Esophagus mucosa (tissue), 1 donor: ENCODE results near the gene ASPG. TPM values are rescaled to one million over a fixed set of nuclear protein-coding genes. Genes with fewer than 3 reads are reported as not detected.

Experiments
- ATAC-seq: fragments of 200-7000 bp; cut with Tn5 transposase; one replicate; pipeline ENCODE4 v1.9.1; 2020
- total RNA-seq: library from RNA; stranded (reverse); gene quantifications from one replicate; pipeline ENCODE4 v1.2.4, GENCODE V29; 2023
- donor health status: DM: yes; HTN: yes; CAD: no.

Gene ASPG
- total RNA-seq, 1 donor from 2014 or later: 59.2 TPM

- peak; percentile 53 for ATAC-seq
These were observed 20.4 kb downstream of the ASPG start for GRCh38 chr14:104105822-104106470.

DNA sequence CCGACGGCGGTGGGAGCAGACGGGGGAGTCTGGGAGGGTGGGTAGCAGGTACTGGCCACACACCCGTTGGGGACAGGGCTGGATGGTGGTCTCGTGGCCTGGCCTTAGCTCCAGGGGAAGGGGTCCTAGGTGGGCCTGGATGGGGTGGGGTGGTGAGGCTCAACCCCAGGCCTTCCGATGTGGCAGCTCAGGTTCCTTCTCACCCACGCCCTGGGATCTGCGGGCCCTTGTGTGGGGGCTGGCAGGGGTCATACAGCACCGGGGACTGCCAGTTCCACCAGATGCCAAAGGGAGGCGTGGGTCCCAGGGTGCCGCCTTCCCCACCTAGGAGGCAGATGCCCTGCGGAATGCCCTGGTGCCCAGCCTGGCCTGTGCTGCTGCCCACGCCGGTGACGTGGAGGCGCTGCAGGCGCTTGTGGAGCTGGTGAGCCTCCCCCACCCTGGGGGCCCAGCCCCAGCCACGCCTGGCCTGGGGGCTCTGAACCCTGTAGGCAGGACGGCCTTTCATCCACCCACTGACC, 21.0 kb downstream of the ASPG start:
- ATAC-seq: no peak

DNA sequence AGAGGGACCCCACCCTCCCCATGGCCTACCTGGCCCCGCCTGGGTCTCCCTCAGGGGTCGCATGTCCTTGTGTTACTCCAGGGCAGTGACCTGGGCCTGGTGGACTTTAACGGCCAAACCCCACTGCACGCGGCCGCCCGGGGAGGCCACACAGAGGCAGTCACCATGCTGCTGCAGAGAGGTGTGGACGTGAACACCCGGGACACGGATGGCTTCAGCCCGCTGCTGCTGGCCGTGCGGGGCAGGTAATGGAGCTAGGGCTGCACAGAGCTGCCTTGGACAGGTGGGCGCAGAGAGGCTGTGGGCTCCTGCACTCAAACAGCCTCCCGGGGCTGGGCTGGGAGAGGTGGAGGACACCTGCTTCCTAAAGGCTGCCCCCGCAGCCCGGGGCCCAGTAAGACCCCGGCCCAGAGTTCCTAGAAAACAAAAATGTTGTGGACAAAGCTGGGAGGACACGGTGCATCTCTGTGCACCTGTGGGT, 21.6 kb downstream of the ASPG start:
- no peak for ATAC-seq

GRCh38 chr14:104107611-104108569, 22.4 kb downstream of the ASPG start:
- ATAC-seq: peak; percentile 68

GRCh38 chr14:104108570-104109541, 23.4 kb downstream of the ASPG start:
- no peak for ATAC-seq

GRCh38 chr14:104109731-104110361, 24.3 kb downstream of the ASPG start:
- ATAC-seq: no peak

- ATAC-seq: no peak
These were observed 25.1 kb downstream of the ASPG start for GRCh38 chr14:104110491-104111209.

DNA sequence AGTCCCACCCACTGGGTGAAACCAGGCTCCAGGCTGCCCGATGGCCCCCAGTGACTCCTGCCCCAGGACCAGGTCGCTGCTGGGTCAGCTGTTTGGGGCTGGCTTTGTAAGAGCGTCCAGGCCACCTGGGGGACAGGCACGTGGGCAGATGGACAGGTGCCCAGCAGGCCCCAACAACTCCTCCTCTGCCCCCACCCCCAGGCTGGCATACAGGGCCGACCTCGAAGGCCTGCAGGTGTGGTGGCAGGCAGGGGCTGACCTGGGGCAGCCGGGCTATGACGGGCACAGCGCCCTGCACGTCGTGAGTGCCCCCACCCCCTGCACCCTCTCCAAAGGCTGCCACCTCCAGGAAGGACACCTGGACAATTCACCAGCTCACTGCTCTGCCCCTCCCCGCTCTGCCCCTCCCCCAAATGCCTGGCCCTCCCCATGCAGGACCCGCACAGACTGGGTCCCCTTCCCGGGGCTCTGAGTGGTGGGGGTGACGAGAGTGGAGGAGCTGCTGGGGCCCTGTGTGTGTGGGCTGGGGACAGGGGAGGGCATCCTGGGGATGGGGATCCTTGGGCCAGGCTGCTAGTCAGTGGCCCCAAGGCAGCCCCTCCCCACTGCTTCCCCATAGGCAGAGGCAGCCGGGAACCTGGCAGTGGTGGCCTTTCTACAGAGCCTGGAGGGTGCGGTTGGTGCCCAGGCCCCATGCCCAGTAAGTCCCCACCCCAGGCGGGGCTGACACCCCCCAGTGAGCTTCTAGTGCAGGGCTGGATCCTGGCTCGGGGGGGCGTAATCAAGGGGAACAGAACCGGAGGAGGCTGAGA, 26.0 kb downstream of the ASPG start:
- ATAC-seq: no peak

DNA sequence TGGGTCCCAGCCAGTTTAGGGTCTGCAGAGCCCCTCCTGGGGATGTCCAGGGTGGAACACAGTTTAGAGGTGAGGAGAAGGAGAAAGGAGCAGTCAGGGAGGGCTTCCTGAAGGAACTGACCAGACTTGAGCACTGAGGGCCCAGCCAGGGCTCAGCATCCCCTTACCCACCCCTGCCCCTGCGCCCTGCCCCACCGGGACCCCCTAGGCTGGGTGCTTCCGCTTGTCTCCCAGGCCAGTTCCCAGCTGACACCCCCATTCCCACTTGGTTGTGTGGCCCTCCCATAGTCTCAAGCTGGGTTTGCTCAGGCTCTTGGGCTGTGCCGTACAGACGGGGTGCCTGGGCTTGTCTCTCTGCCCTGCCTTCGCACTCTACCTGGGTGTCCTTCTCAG, 26.6 kb downstream of the ASPG start:
- no peak for ATAC-seq

- ATAC-seq: no peak
These were observed 27.4 kb downstream of the ASPG start for GRCh38 chr14:104112609-104113571.

DNA sequence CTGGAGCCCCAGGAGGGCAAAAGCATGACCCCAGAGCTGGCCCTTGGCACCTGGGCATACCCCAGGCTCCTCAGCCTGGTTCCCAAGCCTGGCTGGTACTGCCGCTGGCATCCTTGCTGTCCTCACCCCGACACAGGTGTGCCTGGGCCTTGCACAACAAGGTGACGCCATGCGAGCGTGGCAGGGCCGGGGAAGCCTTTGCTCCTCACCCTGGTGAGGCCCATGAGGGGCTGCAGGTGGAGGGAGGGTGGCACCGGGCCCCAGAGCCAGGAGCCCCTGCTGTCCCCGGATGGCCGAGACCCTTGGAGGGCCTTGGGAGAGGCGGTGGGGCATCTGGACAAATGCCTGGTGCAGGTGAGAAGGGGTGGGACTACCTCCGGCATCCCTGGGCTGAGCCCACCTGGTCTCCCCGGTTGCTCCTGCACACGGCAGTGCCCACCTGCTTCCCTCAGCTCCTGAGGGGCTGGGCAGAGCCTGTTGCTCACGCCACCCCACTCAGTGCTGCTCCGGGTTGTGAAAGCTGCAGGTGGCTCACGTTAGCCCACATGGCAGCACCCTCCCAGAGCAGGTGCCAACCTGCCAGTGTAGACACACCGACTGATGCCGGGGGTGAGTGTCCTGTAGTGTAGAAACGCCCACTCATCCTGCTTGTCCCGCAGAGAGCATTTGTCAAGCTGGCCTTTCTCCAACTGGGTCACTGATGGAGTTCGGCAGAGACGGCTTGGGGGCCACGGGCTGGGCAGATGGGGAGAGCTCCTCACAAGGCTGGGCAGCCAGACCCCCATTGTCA, 28.3 kb downstream of the ASPG start:
- peak; percentile 51 for ATAC-seq

DNA sequence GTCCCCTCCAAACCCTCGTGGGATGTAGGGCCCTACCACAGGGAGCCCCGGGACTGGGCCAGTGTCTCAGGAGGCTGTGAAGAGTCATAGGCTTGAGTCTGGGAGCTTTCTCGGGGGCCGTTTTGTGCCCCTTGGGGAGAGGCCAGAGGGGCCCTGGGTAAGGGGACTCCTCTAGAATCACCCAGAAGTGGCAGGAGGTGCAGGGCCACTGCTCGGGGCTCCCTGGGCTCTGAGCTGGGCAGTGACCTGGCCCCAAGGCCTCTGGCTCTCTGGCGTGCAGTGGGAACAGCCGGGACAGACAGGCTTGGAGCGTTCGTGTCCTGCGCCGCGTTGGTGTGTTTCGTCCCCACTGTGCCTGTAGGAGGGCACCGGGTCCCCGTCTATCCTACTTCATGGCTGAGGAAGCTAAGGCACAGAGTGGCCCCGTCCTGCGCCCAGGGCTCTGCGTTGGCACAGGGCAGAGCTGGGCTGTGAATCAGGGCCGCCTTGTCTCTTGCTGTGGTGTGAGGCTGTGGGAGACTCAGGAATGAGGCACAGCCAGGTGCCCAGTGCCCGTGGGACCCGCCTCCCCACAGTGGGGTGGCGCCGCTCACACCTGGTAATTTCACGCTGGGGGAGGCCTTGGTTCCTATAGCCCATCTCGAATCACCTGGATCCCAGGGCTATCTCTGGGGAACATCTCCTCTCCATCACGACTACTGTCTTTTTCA, 29.1 kb downstream of the ASPG start:
- ATAC-seq: no peak

DNA sequence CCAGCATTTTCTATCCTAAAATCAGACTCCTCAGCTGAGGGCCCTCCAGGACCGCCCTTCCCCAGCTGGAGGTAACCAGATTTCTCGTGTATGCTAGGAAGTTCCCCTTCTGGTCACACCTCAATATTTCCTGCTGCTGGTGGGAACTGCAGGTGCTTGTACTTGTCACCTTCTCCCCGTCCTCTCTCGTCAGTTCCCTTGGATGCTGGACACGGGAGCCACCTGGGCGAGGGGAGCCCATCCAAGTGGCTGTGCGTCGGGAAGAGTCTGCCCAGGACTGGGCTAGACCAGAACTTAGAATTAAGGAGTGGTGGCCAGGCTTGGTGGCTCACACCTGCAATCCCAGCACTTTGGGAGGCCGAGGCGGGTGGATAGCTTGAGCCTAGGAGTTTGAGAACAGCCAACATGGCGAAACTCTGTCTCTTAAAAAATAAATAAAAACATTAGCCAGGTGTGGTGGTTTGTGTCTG, 29.7 kb downstream of the ASPG start:
- no peak for ATAC-seq

DNA sequence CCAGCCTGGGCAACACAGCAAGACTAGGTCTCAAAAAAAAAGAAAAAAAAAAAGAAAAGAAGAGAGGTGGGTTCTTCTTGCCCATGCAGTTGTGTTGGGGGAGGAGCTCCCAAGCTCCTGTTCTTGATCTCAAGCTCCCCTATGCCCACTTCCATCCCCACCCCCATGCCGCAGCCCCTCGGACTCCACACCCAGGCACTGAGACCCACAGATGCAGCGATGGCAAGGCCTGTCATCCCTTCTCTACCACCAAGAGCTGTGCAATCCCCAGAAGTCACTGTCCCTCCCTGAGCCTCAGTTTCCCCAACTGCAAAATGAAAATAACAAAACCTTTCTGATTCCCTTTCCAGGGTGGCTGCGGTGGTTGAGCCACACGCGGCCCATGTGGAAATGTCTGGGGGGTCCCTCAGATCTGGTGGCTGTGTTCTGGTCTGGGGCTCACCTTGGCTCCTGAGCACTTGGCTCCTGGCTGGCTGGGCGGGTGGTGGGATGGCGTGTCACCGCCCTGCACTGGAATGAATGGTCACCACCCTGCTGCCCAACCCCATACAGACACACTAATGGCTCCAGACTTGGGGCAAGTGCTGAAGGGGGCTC, 30.3 kb downstream of the ASPG start:
- no peak for ATAC-seq

DNA sequence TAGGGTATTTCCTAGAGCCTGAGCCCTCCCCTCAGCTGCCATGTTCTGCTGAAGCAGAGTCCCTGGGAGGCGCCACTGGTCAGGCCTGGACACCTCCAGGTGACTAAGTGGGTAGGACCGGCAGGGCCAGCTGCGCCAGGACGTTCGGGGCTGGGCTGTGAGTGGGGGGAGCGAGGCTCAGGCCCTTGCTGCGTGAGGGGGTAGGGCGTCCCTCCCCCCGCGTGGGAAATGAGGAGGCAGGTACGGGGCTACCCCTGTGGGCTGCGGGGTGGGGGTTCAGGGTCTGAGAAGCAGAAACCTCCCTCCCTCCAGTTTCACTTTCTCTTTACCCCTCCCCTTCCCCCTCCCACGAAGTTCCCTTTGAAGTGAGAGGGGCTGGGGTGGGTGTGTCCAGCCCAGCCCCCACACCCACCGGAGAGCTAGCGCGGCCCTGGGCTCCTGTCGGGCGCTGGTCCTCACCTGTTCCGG, 30.8 kb downstream of the ASPG start:
- peak; percentile 34 for ATAC-seq

- peak; percentile 75 for ATAC-seq
These were observed 31.3 kb downstream of the ASPG start for GRCh38 chr14:104116756-104117340.
